SK-N-SH (cell line): ENCODE measurements around the gene EIF4E. TPM values are rescaled to one million over a fixed set of nuclear protein-coding genes. Genes with fewer than 3 reads are reported as not detected.

Experiments used
- CTCF ChIA-PET: fragments of 300-600, 350-600 bp; formaldehyde crosslinking; extraction: SDS; loops from one replicate; lab custom pipeline; 2021; lab: Yijun Ruan, JAX
- POLR2A ChIA-PET: fragments of 350-600 bp; sonication (Branson Sonifier 250); formaldehyde crosslinking; extraction: SDS; loops from one replicate; lab custom pipeline; 2020; ENCODE audit warnings: antibody characterized with exemption, inconsistent platforms; lab: Yijun Ruan, JAX
- DNase-seq: peaks from one replicate; pipeline ENCODE4 v3.0.0; 2012
- H2AFZ ChIP-seq: fragments of 200-600 bp; sonication (generic); 2 replicates; pipeline ENCODE4 v1.8.1; 2016; ENCODE audit warnings: antibody characterized with exemption, mild to moderate bottlenecking, low read depth
- H3F3A ChIP-seq: fragments of 200-600 bp; sonication (generic); replicated peaks from 2 replicates; pipeline ENCODE3; 2016; ENCODE audit warnings: antibody characterized with exemption, mild to moderate bottlenecking; ENCODE audit not compliant: insufficient read depth
- H3K27ac ChIP-seq, 2 experiments: fragments of 200-500 bp in 1 of 2; fragments of 200-600 bp in 1 of 2; sonication (Bioruptor generic) in 1 of 2; sonication (generic), shearing (Covaris generic) in 1 of 2; 2 replicates each; pipeline versions ENCODE4 v1.5.1 to v1.6.1; 2014 to 2016; ENCODE audit warnings: low read depth in 2 of 2, inconsistent platforms in 1 of 2, low read length in 1 of 2, mild to moderate bottlenecking in 1 of 2, mixed read lengths in 1 of 2
- H3K27me3 ChIP-seq: fragments of 200-600 bp; sonication (generic), shearing (Covaris generic); 2 replicates; pipeline ENCODE4 v1.6.1; 2016; ENCODE audit warnings: mixed run types; ENCODE audit not compliant: insufficient read depth
- H3K36me3 ChIP-seq, 2 experiments: fragments of 200-500 bp in 1 of 2; fragments of 200-600 bp in 1 of 2; sonication (Bioruptor generic) in 1 of 2; sonication (generic) in 1 of 2; replicated peaks in 1 of 2; 2 replicates each; pipeline versions ENCODE3 to v1.5.1; 2014 to 2016; ENCODE audit warnings: low read length in 1 of 2, mild to moderate bottlenecking in 1 of 2; ENCODE audit not compliant: insufficient read depth in 2 of 2, control insufficient read depth in 1 of 2
- H3K4me1 ChIP-seq, 2 experiments: fragments of 200-500 bp in 1 of 2; fragments of 200-600 bp in 1 of 2; sonication (Bioruptor generic) in 1 of 2; sonication (generic), shearing (Covaris generic) in 1 of 2; 2 replicates each; pipeline versions ENCODE4 v1.5.1 to v1.6.1; 2014 to 2016; ENCODE audit warnings: low read depth in 1 of 2, low read length in 1 of 2, mixed run types in 1 of 2; ENCODE audit not compliant: insufficient read depth in 2 of 2, control insufficient read depth in 1 of 2
- H3K4me2 ChIP-seq: fragments of 200-600 bp; sonication (generic), shearing (Covaris generic); 2 replicates; pipeline ENCODE4 v1.6.1; 2017; ENCODE audit warnings: mixed run types
- H3K4me3 ChIP-seq, 2 experiments: fragments of 200-500 bp in 1 of 2; fragments of 200-600 bp in 1 of 2; sonication (Bioruptor generic) in 1 of 2; sonication (generic), shearing (Covaris generic) in 1 of 2; 2 replicates each; pipeline versions ENCODE4 v1.5.1 to v1.8.1; 2014 to 2016; ENCODE audit warnings: low read depth in 2 of 2, inconsistent platforms in 1 of 2, low read length in 1 of 2, mild to moderate bottlenecking in 1 of 2, mixed read lengths in 1 of 2, moderate library complexity in 1 of 2
- H3K79me2 ChIP-seq: fragments of 200-600 bp; sonication (generic); 2 replicates; pipeline ENCODE4 v1.8.1; 2017; ENCODE audit warnings: mild to moderate bottlenecking; ENCODE audit not compliant: insufficient read depth
- H3K9ac ChIP-seq: fragments of 200-600 bp; sonication (generic); 2 replicates; pipeline ENCODE4 v1.6.1; 2017; ENCODE audit warnings: mixed run types
- H3K9me2 ChIP-seq: fragments of 200-600 bp; sonication (generic); 2 replicates; pipeline ENCODE4 v1.6.1; 2017; ENCODE audit warnings: mixed run types
- H3K9me3 ChIP-seq: fragments of 200-600 bp; sonication (generic); 2 replicates; pipeline ENCODE4 v1.6.1; 2017; ENCODE audit warnings: mixed run types, mild to moderate bottlenecking, moderate library complexity
- H4K20me1 ChIP-seq: fragments of 200-600 bp; sonication (generic); 2 replicates; pipeline ENCODE4 v1.6.1; 2017; ENCODE audit warnings: mild to moderate bottlenecking, mixed run types; ENCODE audit not compliant: insufficient read depth
- CHD2 ChIP-seq: fragments of 150-350 bp; IDR thresholded peaks from 2 replicates; pipeline ENCODE4 v1.6.1; 2018; ENCODE audit warnings: low read length; ENCODE audit not compliant: partially characterized antibody
- CTCF ChIP-seq: fragments of 200-600 bp; sonication (generic); IDR thresholded peaks from 2 replicates; pipeline ENCODE4 v1.6.1; 2017; ENCODE audit warnings: antibody characterized with exemption, mild to moderate bottlenecking, moderate library complexity
- EZH2phosphoT487 ChIP-seq: fragments of 200-600 bp; sonication (generic); IDR thresholded peaks from 2 replicates; pipeline ENCODE4 v1.6.1; 2017; ENCODE audit warnings: low read depth, mixed run types, mild to moderate bottlenecking, antibody characterized with exemption, moderate library complexity, borderline replicate concordance
- FOSL2 ChIP-seq: IDR thresholded peaks from 2 replicates; pipeline ENCODE4 v1.4.0; 2012; ENCODE audit warnings: low read depth, mild to moderate bottlenecking, moderate library complexity, borderline replicate concordance
- FOXJ3 ChIP-seq: sonication (generic); formaldehyde crosslinking; IDR thresholded peaks from 2 replicates; pipeline ENCODE4 v1.5.1; 2020; ENCODE audit warnings: mild to moderate bottlenecking, missing genetic modification reagents
- FOXM1 ChIP-seq: IDR thresholded peaks from 2 replicates; pipeline ENCODE4 v1.4.0; 2012; ENCODE audit warnings: low read depth, mild to moderate bottlenecking
- GATA2 ChIP-seq: sonication (generic); formaldehyde crosslinking; IDR thresholded peaks from 2 replicates; pipeline ENCODE4 v1.5.0; 2020; ENCODE audit warnings: mild to moderate bottlenecking, missing genetic modification reagents
- MEF2A ChIP-seq: IDR thresholded peaks from 2 replicates; pipeline ENCODE4 v1.4.0; 2012; ENCODE audit warnings: low read depth, borderline replicate concordance
- NRF1 ChIP-seq: IDR thresholded peaks from 2 replicates; pipeline ENCODE4 v1.6.1; 2012; ENCODE audit warnings: low read depth, mild to moderate bottlenecking, low read length
- PBX3 ChIP-seq: IDR thresholded peaks from 2 replicates; pipeline ENCODE4; 2012
- RCOR1 ChIP-seq: fragments of 150-350 bp; IDR thresholded peaks from 2 replicates; pipeline ENCODE4 v1.6.1; 2017; ENCODE audit warnings: antibody characterized with exemption, low read length
- RFX5 ChIP-seq: IDR thresholded peaks from 2 replicates; pipeline ENCODE4 v1.6.1; 2012; ENCODE audit warnings: mild to moderate bottlenecking, improper control_type of control experiment, low read length
- RXRA ChIP-seq: IDR thresholded peaks from 2 replicates; pipeline ENCODE4 v1.4.0; 2012; ENCODE audit warnings: low read depth, mild to moderate bottlenecking, borderline replicate concordance
- TAF1 ChIP-seq: IDR thresholded peaks from 2 replicates; pipeline ENCODE4 v1.6.1; 2012; ENCODE audit warnings: low read depth, mild to moderate bottlenecking, low read length, moderate library complexity, borderline replicate concordance
- USF2 ChIP-seq: fragments of 150-350 bp; IDR thresholded peaks from 2 replicates; pipeline ENCODE4 v1.6.1; 2017; ENCODE audit warnings: antibody characterized with exemption, low read length, low read depth, borderline replicate concordance
- YY1 ChIP-seq: IDR thresholded peaks from 2 replicates; pipeline ENCODE4 v1.4.0; 2012; ENCODE audit warnings: low read depth, mild to moderate bottlenecking
- WGBS: methylation state at CpG from one replicate; pipeline ENCODE4 v1.1.6; 2017; ENCODE audit warnings: low lambda C conversion rate; 5-methylcytosine and 5-hydroxymethylcytosine counted together
- polyA plus RNA-seq, 3 experiments: library from polyadenylated mRNA; depleted of rRNA; stranded (reverse); fragments of >200 nt; gene quantifications; 2 replicates each; pipeline ENCODE4 v1.2.3, GENCODE V29; 2012
- TF ChIP-seq, protein P1 (sequence below): fragments of 150-350 bp; IDR thresholded peaks from 2 replicates; pipeline ENCODE4 v1.6.1; 2016; ENCODE audit warnings: mild to moderate bottlenecking, low read depth, low read length

Gene EIF4E
- polyA plus RNA-seq, 1 of the 3 experiments (the other 2 are of a cell fraction): 59.8 TPM

- H4K20me1 ChIP-seq: no peaks in the 10 kb centered on the region
- peaks cover 0 to 6% of the 10 kb centered on the region in 2 experiments; a peak in 1 of 4 replicates for H3K4me1 ChIP-seq
- H3K36me3 ChIP-seq: no peaks in the 10 kb centered on the region
- H3K27me3 ChIP-seq: no peaks in the 10 kb centered on the region
- H3K4me2 ChIP-seq: no peak overlapping the region
- no peaks in the 10 kb centered on the region for H3K9me2 ChIP-seq
- H3K27ac ChIP-seq: no peak overlapping the region
- H3K9ac ChIP-seq: no peak overlapping the region
- DNase-seq: no peak
- TF ChIP-seq CHD2 (no peak), GATA2 (CRISPR knock-in tag) (no peak), TAF1 (no peak), YY1 (no peak), FOSL2 (no peak), EZH2phosphoT487 (no peak)
- TF ChIP-seq, protein P1, sequence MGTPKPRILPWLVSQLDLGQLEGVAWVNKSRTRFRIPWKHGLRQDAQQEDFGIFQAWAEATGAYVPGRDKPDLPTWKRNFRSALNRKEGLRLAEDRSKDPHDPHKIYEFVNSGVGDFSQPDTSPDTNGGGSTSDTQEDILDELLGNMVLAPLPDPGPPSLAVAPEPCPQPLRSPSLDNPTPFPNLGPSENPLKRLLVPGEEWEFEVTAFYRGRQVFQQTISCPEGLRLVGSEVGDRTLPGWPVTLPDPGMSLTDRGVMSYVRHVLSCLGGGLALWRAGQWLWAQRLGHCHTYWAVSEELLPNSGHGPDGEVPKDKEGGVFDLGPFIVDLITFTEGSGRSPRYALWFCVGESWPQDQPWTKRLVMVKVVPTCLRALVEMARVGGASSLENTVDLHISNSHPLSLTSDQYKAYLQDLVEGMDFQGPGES: no peak
- TF ChIP-seq, all 33 proteins: peak for 0
- Histone ChIP-seq H2AFZ (no peak overlapping the region), H3K4me3 (no peak overlapping the region), H3K9me3 (no peaks in the 10 kb centered on the region), H3K79me2 (no peaks in the 10 kb centered on the region), H3F3A (no peaks in the 10 kb centered on the region)
- ChIA-PET POLR2A (no interaction called here), CTCF (no interaction called here)
- WGBS: 78% methylated on average over 2 of the region's 2 CpGs
Observed at GRCh38 chr4:98961770-98962169, 32.8 kb upstream of the EIF4E start.

GRCh38 chr4:98959411-98959810 lies 30.5 kb upstream of the EIF4E start:
- 89% methylated on average over 2 of the region's 2 CpGs for WGBS
- DNase-seq: no peak
- Histone ChIP-seq H3F3A (no peaks in the 10 kb centered on the region), H4K20me1 (no peaks in the 10 kb centered on the region), H3K4me2 (no peak overlapping the region), H3K27me3 (no peaks in the 10 kb centered on the region), H3K9me3 (no peaks in the 10 kb centered on the region), H3K36me3 (no peaks in the 10 kb centered on the region), H2AFZ (no peak overlapping the region), H3K4me1 (peaks cover 0 to 6% of the 10 kb centered on the region in 2 experiments; a peak in 1 of 4 replicates), H3K9me2 (no peaks in the 10 kb centered on the region), H3K79me2 (no peaks in the 10 kb centered on the region), H3K9ac (no peak overlapping the region), H3K4me3 (no peak overlapping the region), H3K27ac (no peak overlapping the region)
- ChIA-PET CTCF (no interaction called here), POLR2A (no interaction called here)
- TF ChIP-seq RFX5: no peak
- TF ChIP-seq FOSL2: no peak
- TF ChIP-seq FOXJ3 (CRISPR knock-in tag): no peak
- no peak for TF ChIP-seq RCOR1
- no peak for TF ChIP-seq EZH2phosphoT487
- TF ChIP-seq YY1: no peak
- no peak for TF ChIP-seq GATA2 (CRISPR knock-in tag)
- TF ChIP-seq FOXM1: no peak
- TF ChIP-seq USF2: no peak
- TF ChIP-seq RXRA: no peak
- TF ChIP-seq CHD2: no peak
- no peak for TF ChIP-seq TAF1
- no peak for TF ChIP-seq MEF2A
- no peak for TF ChIP-seq PBX3
- no peak for TF ChIP-seq CTCF
- TF ChIP-seq NRF1: no peak
